ENCODE results near the gene CD46. TPM values are rescaled to one million over a fixed set of nuclear protein-coding genes. Genes with fewer than 3 reads are reported as not detected.

Gene CD46
- total RNA-seq, 1 experiment from 2014 or later = 100 TPM

DNA sequence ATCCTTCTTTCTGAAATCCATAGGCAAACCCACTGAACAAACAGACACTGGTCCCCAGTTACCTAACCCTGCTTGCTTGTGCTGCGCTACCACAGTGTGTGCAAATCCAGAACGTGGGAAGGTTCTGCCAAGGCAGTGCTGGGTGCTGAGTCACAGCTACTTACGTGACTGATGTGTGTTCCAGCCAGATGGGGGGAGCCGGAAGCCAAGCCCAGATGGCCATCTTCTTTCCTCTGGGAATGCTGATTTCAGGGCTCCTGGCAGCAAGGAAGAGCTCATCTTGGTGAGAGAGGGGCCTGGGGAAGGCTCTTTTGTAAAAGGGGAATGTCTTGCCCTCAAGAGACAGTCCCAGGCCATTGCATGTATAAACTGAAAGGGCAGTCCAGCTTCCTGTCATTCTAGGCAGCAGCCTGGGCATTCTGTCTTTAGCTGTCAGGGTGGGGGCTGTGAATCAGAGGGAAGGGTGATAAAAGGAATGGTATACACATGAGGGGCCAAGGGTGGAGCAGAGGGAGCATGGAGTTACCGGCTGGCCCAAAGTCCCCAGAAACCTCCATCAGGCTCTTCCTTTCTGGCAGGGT lies 54.1 kb downstream of the CD46 start:
- ChIA-PET RAD21 (ENCODE audit: low non-redundant PET in 1 of 2, low total read pairs in 2 of 2, uncharacterized antibody in 2 of 2, unreplicated experiment in 2 of 2) (no interaction called here), CTCF (no interaction called here), POLR2A (no interaction called here)
- Histone ChIP-seq H4K20me1 (ENCODE audit: insufficient read depth) (no peaks in the 10 kb centered on the region), H3K27ac (ENCODE audit: low read depth, low read length) (no peak overlapping the region), H3K9ac (ENCODE audit: low read length) (no peak overlapping the region), H3K36me3 (ENCODE audit: control insufficient read depth in 1 of 2, insufficient read depth in 2 of 2, low read length in 2 of 2) (peaks cover 0 to 3% of the 10 kb centered on the region in 2 experiments; a peak in 1 of 4 replicates), H3K27me3 (ENCODE audit: insufficient read depth, low read length) (no peaks in the 10 kb centered on the region), H3K4me3 (replicated peaks in 1 of 2; ENCODE audit: low read depth in 1 of 2, low read length in 2 of 2) (no peak overlapping the region), H3K4me1 (ENCODE audit: control insufficient read depth in 1 of 2, insufficient read depth in 2 of 2, low read length in 2 of 2) (peaks cover 3 to 22% of the 10 kb centered on the region in 2 experiments; a peak in 3 of 4 replicates), H3K79me2 (ENCODE audit: insufficient read depth, low read length) (no peaks in the 10 kb centered on the region), H2AFZ (ENCODE audit: low read depth, low read length, poor library complexity, severe bottlenecking) (no peak overlapping the region), H3K4me2 (ENCODE audit: low read length) (peak overlapping the region; percentile 21), H3K9me2 (ENCODE audit: insufficient read depth) (no peaks in the 10 kb centered on the region), H3K9me3 (ENCODE audit: control insufficient read depth in 1 of 2, insufficient read depth in 1 of 2, low read depth in 1 of 2, low read length in 2 of 2) (no peaks in the 10 kb centered on the region)
- TF ChIP-seq CBX3 (IDR thresholded peaks at IDR 0.05; ENCODE audit: low read depth) = no peak
- BruUV-seq (replicated peaks) = no TSS peak
- intact Hi-C loops (cut with micrococcal nuclease) = no loop called here
- no peak for ATAC-seq
- DNase-seq (ENCODE audit: low read depth, low spot score) = no peak

DNA sequence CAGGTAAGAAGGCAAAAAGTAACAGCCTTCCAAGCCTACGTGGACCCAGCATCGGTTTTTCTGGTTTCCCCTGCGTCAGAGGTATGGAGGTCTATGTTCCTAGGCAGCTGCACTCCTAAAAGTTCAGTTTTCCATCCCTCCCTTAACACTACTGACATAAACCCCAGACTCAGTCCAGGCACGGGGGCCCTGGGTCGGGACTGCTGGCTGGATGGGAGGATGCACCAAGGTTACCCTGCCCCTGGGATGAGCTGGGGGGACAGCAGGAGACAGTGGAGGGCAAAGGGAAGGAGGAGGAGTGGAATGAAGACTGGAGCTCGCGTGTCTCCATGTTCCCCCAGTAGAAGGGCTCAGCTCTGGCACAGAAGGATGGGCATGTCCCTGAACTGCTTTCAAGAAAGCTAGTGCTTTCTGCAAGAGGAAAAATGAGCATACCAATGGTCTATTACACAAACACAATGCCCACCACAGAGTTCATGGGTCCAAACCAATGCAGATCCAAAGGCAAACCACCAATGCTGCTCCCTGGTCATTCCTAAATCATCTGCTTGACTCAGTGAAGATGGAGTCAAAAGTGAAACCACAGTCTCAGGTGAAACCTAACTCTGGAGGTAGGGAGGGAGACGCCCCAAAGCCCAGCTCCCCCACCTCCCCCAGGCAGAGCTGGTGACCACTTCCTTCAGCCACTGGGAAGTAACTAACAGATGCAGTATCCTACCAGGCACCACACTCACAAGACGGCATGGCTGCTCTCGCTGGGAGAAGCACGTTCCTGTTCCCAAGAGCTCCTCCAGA lies 54.9 kb downstream of the CD46 start:
- no peak for DNase-seq (ENCODE audit: low read depth, low spot score)
- 0 out of 2 replicates have a peak overlapping the region, but pooled peaks have one; percentile 21 for H3K4me2 ChIP-seq (ENCODE audit: low read length)
- no peak overlapping the region for H2AFZ ChIP-seq (ENCODE audit: low read depth, low read length, poor library complexity, severe bottlenecking)
- ATAC-seq = no peak
- H3K27ac ChIP-seq (ENCODE audit: low read depth, low read length) = no peak overlapping the region
- H3K9me3 ChIP-seq (ENCODE audit: control insufficient read depth in 1 of 2, insufficient read depth in 1 of 2, low read depth in 1 of 2, low read length in 2 of 2) = no peaks in the 10 kb centered on the region
- TF ChIP-seq EZH2phosphoT487 (IDR thresholded peaks at IDR 0.05; ENCODE audit: borderline replicate concordance) = no peak
- TF ChIP-seq EZH2 (IDR thresholded peaks at IDR 0.05) = no peak
- TF ChIP-seq CBX3 (IDR thresholded peaks at IDR 0.05; ENCODE audit: low read depth) = no peak
- no peak for TF ChIP-seq EGR1 (IDR thresholded peaks at IDR 0.05; ENCODE audit: low read depth)
- no peak for TF ChIP-seq POLR2A (IDR thresholded peaks at IDR 0.05; ENCODE audit: borderline replicate concordance, extremely low read depth, insufficient read depth, insufficient read length)
- no peak for TF ChIP-seq ZNF274 (IDR thresholded peaks at IDR 0.05; ENCODE audit: low read depth, low read length)
- TF ChIP-seq ELF1 (IDR thresholded peaks at IDR 0.05; ENCODE audit: borderline replicate concordance, low read depth) = no peak
- TF ChIP-seq TCF7L2 (IDR thresholded peaks at IDR 0.05; ENCODE audit: borderline replicate concordance, extremely low read depth, insufficient read depth, insufficient read length) = no peak
- no peak for TF ChIP-seq POLR2AphosphoS5 (IDR thresholded peaks at IDR 0.05; ENCODE audit: low read depth, low read length)
- TF ChIP-seq YY1 (IDR thresholded peaks at IDR 0.05; ENCODE audit: extremely low read depth, insufficient replicate concordance, low read depth, low read length) = no peak
- no peak for TF ChIP-seq SRF (IDR thresholded peaks at IDR 0.05; ENCODE audit: low read depth)
- no peak for TF ChIP-seq FOSL1 (IDR thresholded peaks at IDR 0.05; ENCODE audit: low read depth)
- H3K27me3 ChIP-seq (ENCODE audit: insufficient read depth, low read length) = no peaks in the 10 kb centered on the region
- H3K9me2 ChIP-seq (ENCODE audit: insufficient read depth) = no peaks in the 10 kb centered on the region
- POLR2A ChIA-PET = no interaction called here
- no peaks in the 10 kb centered on the region for H3K79me2 ChIP-seq (ENCODE audit: insufficient read depth, low read length)
- H3K9ac ChIP-seq (ENCODE audit: low read length) = no peak overlapping the region
- RAD21 ChIA-PET (ENCODE audit: low non-redundant PET in 1 of 2, low total read pairs in 2 of 2, uncharacterized antibody in 2 of 2, unreplicated experiment in 2 of 2) = no interaction called here
- intact Hi-C loops (cut with micrococcal nuclease) = no loop called here
- H3K4me3 ChIP-seq (replicated peaks in 1 of 2; ENCODE audit: low read depth in 1 of 2, low read length in 2 of 2) = no peak overlapping the region
- no TSS peak for BruUV-seq (replicated peaks)
- no peaks in the 10 kb centered on the region for H4K20me1 ChIP-seq (ENCODE audit: insufficient read depth)
- peaks cover 3 to 22% of the 10 kb centered on the region in 2 experiments; a peak in 3 of 4 replicates for H3K4me1 ChIP-seq (ENCODE audit: control insufficient read depth in 1 of 2, insufficient read depth in 2 of 2, low read length in 2 of 2)
- CTCF ChIA-PET = no interaction called here
- H3K36me3 ChIP-seq (ENCODE audit: control insufficient read depth in 1 of 2, insufficient read depth in 2 of 2, low read length in 2 of 2) = peaks cover 0 to 3% of the 10 kb centered on the region in 2 experiments; a peak in 2 of 4 replicates

Data from HCT116 (cell line).